HK-2 (cell line): ENCODE data around the gene ZDHHC8.

Experiments
- DNase-seq: peaks from one replicate; pipeline ENCODE4 v3.0.0-alpha.2; 2018; ENCODE audit not compliant: unreplicated experiment

The ZDHHC8 gene

DNA sequence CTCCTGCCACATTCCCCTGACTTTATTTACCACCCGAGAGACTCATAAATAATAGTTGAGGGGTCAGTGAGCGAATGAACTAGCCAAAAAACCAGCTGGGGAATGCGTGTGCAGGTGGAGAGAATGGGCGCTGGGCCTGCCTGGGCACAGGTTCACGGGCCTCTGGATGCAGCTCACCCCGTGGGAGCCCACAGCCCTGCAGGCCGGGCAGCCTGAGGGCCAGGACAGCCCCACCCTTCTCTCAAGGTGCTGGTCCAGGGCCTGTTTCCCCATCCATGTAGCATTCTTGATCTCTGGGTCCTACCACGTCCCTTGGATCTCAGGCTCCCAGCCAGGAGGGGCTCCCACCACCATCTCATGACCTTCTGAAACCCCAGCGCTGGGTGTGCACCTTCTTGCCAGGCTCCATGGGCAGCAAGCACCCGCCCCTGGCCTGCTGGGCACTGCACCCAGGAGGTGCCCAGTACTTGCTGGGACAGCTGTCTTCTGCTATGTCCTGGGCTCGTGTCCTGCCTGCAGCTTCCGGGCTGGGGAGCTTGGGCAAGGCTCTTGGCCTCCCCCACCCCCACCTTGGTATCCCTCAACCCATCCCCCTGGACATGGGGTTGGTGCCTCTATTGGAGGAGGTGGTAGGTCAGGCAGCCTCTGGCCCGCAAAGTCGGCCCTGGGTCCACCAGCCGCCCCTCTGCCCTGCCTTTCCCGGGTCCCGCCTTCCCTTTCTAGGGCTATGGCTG, 62.3 kb downstream of the ZDHHC8 start:
- no peak for DNase-seq

GRCh38 chr22:20194681-20195593, 63.3 kb downstream of the ZDHHC8 start:
- no peak for DNase-seq

DNA sequence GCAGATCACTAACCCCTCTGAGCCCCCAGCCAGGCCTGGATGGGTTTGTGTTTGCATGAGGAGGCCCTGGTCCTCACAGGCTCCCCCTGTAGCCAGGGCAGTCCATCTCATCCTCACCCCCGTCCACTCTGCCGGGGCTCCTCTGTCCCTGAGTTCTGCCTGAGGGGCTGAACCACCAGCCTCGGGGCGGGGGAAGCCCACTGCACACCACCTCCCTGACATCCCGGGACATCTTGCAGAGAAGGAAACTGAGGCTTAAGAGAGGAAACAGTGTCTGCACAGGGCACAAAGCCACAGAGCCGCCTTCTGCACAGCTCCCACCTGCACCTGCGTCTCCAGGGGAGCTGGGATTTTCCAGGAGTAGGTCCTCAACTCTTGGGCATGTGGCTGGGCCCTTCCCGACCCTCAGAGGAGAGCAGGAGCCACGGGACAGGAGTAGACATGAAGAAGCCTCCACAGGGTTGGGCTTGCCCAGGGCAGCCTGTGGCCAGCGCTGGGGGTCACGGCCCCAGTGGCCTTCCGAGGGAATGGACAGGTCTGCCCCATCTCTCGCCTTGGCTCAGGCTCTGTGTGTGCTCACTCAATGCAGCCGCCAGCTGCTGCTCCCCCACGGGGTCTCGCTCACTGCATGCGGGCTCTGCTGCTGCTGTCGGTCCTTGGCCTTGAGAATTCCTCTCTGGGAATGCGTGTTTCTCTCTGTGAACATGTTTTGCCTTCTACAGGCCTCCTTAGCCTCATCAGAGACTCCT, 64.7 kb downstream of the ZDHHC8 start:
- DNase-seq, result no peak
